Activated CD8-positive, alpha-beta memory T cell treated with anti-CD3 and anti-CD28 coated beads for 36 hours (primary cell): ENCODE data around the gene DTX3. TPM values are rescaled to one million over a fixed set of nuclear protein-coding genes. Genes with fewer than 3 reads are reported as not detected.
"Not testable (repeated sequence)": the region's sequence is repeated elsewhere in the genome, so short reads cannot be mapped to it uniquely, and the experiment has no call there.

Experiments
- CTCF ChIA-PET: fragments of 350-600 bp; sonication (Branson Sonifier 250); formaldehyde crosslinking; loops from one replicate; lab custom pipeline; 2021; ENCODE audit warnings: antibody characterized with exemption; lab: Charles Lee
- POLR2A ChIA-PET: fragments of 350-600 bp; sonication (Branson Sonifier 250); formaldehyde crosslinking; loops from one replicate; lab custom pipeline; 2021; ENCODE audit warnings: antibody characterized with exemption; lab: Charles Lee
- total RNA-seq, 2 experiments: library from RNA; stranded (reverse); gene quantifications; one replicate each; pipeline ENCODE4 v1.2.3, GENCODE V29; 2021

DTX3 gene
- total RNA-seq, 2 experiments from 2014 or later = 13.3 to 14.5 TPM

DNA sequence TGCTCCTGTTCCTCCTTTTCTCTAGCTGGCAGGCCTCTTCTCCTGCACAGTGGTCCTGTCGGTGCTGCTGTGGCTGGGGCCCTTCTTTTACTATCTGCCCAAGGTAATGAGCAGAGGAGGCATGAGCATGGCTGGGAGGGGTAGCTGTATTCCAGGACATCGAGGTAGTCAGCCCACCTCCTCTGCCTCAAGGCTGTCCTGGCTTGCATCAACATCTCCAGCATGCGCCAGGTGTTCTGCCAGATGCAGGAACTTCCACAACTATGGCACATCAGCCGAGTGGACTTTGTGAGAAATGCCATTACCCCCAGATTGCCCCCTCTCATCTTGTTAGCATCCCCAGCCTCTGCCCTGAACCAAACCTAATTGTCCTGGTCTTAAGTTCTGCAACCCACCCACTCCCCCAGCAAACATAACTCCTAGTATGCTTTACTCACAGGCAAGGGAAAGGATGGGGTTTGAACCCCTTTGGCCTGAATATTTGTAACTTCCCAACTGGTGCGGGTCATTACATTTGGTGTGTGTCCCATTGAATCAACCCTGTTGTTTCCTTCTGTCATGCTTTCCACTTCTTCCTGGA is 19.3 kb downstream of the DTX3 start:
- POLR2A ChIA-PET = no interaction called here
- CTCF ChIA-PET = interaction anchor here (1.6 to 5.9 kb wide), 2 partner anchors 8 to 42 kb away, joined by 4 to 67 read pairs; no protein-coding TSS in a partner anchor

DNA sequence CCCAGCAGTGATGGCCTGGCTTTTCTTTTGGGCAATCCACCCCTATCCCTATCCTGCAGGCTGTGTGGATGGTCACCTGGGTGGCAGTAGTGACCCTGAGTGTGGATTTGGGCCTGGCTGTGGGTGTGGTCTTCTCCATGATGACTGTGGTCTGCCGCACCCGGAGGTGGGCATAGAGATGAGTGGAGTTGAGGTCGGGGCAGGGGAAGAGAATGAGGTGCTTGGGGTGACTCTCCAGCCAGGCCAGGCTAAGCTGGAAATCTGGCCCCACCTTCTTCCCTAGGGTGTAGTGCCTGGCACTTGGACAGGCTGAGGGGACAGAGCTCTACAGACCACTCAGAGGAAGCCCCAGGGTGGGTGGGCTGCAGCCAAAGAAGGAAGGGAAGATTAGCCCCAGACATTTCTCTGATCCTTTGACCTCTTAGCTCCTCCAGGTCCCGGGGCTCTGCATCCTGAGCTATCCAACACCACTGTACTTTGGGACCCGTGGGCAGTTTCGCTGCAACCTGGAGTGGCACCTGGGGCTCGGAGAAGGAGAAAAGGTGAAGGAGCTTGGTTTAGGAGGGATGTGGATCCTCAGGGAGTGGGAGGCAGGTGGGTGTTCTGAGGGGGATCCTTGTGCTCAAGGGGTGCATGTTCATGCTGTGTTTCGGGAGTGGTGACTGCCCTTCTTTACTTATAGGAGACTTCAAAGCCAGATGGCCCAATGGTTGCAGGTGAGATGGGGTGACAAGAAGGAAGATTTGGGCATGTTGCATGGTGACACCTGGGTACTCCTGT is 20.0 kb downstream of the DTX3 start:
- ChIA-PET CTCF (interaction anchor here (1.0 to 5.9 kb wide), 4 partner anchors 9 to 43 kb away, joined by 3 to 67 read pairs (median 5); partner anchors contain the start of gene B4GALNT1), POLR2A (no interaction called here)

DNA sequence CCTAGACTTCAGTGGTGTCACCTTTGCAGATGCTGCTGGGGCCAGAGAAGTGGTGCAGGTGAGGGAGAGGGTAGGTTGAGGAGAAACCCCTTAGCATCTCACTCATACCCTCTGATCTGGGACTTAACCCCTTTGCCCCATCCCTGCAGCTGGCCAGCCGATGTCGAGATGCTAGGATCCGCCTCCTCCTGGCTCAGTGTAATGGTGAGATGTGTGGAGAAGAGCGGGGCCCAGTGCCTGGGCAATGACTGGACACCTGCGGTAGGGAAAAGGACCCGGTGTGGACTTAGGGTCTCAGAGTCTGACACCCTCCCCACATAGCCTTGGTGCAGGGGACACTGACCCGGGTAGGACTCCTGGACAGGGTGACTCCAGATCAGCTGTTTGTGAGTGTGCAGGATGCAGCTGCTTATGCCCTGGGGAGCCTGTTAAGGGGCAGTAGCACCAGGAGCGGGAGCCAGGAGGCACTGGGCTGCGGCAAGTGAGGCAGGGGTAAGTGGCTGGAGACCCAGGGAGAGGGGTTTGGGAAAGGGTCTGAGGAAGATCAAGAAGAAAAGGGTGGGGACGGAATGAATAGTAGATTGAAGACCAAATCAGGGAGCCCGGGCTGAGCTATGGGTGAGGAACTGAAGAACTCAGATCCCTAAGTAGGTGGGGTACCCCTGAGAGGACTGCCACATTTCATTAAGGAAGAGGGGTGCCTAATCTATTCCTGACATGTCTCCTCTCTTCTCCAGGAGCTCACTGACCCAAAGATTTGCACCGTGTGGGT is 20.8 kb downstream of the DTX3 start:
- ChIA-PET CTCF (interaction anchor here (1.0 to 2.0 kb wide), 3 partner anchors 8 to 42 kb away, joined by 3 to 6 read pairs (median 4); partner anchors contain the start of gene B4GALNT1), POLR2A (no interaction called here)

DNA sequence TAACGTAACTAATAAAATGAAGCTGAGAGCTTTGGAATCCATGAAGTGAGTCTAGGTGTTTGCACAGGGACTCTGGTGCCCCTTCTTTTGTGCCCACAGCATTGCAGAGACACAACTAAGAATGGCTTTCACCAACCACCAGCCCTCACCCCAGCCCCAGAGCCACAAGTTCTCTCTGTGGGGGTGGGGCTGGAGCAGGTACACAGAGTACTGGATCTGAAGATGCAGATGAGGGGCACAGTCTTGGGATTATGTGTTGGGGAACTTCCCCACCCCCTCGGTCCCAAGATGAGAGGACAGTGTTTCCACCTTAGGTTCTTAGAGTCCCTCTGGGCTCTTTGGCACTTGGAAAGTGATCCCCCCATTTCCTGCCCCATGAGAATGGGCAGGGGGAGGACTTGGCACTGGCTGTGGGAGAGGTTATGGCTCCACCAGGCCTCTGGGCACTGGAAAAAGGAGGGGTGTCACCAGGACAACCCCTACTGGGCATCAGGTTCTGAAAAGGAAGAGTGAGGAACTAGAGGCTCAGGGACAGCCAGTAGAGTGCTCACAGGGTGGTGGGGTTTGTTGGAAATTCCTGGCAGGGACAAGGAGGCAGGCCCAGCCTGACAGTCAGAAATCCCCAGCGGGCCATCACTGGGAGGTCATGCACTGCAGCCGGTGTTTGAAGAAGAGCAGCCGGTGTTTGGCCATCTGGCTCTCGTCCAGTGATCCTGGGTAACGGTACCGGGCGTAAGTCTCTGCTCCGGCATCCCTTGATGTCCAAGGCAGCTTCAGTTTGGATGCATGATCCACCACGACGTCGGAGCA is 21.7 kb downstream of the DTX3 start:
- CTCF ChIA-PET = interaction anchor here (2.0 to 2.2 kb wide), 2 partner anchors 36 to 43 kb away, joined by 6 to 12 read pairs; partner anchors contain the start of gene PIP4K2C
- POLR2A ChIA-PET = no interaction called here

GRCh38 chr12:57626921-57627445 is 22.4 kb downstream of the DTX3 start:
- ChIA-PET CTCF (interaction anchor here (0.8 to 2.2 kb wide), 6 partner anchors 36 to 114 kb away, joined by 3 to 12 read pairs (median 5); partner anchors contain the start of genes OS9 and PIP4K2C), POLR2A (no interaction called here)

DNA sequence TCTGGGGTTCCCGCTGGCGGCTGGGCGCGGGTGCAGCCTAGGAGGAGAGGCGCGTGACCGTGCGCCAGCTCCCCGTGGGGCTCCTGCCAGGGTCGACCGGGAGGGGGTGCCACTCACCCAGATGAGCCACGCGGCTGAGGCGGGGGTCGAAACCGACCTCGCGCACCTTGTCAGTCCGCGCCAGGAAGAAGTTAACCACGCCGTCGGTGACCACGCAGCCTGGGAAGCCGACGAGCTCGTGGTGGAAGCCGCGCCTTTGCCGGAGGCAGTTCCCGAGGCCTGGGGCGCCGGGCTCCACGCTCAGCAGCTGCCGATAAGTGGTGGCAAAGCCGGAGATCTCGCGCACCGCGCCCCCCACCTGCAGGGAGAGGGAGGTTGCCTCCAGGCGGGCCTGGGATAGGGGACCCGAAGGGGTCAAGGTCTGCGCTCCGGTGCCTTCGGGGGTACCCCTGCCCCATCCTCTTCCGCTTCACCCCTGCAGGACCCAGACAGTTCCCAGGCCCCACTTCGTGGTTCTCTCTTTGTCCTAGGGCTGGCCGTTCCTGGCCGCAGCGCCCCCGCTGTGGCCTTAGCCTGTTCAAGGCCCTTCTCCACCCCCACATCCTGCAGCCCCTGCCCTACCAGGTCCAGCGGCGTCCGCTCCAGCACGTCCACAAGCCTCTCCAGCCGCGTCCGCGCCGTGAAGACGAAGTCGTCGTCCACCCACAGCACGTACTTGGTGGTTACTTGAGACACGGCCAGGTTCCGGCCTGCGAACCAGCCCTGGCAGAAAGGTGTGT is 23.1 kb downstream of the DTX3 start:
- ChIA-PET CTCF (interaction anchor here (0.8 to 2.2 kb wide), 6 partner anchors 37 to 114 kb away, joined by 3 to 12 read pairs (median 5); partner anchors contain the start of genes OS9 and PIP4K2C), POLR2A (no interaction called here)

- POLR2A ChIA-PET = no interaction called here
- CTCF ChIA-PET = interaction anchor here (1.6 to 2.2 kb wide), 4 partner anchors 7 to 65 kb away, joined by 4 to 12 read pairs (median 6); partner anchors contain the start of genes OS9 and PIP4K2C
Measured at GRCh38 chr12:57628280-57629191, 23.9 kb downstream of the DTX3 start.

- POLR2A ChIA-PET = interaction anchor here (0.8 kb wide), 1 partner anchor 48 kb away, joined by 3 read pairs; no protein-coding TSS in a partner anchor
Measured at GRCh38 chr12:57629897-57630471, 25.4 kb downstream of the DTX3 start.

DNA sequence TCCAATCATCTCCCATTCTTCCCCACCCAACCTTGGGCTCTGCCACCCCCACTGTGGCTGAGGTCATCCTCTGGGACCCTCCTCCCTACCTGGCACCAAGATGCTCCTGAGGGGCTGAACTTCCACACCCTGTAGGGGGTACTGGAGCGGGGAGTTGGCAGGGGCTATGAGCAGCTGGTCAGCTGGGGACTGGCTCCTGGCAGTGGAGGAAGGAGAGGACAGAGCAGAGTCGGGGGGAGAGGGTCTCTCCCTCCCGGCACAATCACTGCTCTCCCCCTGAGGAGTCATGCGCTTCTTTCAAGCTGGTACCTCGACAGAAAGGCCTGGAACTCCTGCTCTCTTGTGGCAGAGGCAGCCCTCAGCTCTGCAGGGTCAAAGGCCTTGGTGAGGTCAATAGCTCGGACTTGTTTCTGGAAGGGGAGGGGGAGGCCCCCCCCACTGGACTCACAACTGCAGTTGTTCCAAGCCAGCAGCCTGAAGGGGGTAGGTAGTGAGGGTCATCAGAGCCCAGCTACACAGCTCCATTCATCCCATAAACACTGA is 26.3 kb downstream of the DTX3 start:
- POLR2A ChIA-PET = interaction anchor here (0.5 to 0.8 kb wide), 2 partner anchors 47 to 141 kb away, joined by 3 read pairs; partner anchors contain the start of gene METTL1
- CTCF ChIA-PET = interaction anchor here (0.8 to 3.5 kb wide), 6 partner anchors 9 to 63 kb away, joined by 3 to 25 read pairs (median 3); partner anchors contain the start of gene OS9

More at GRCh38 chr12:57629897-57630471, 25.4 kb downstream of the DTX3 start:
- CTCF ChIA-PET = interaction anchor here (0.8 to 3.5 kb wide), 4 partner anchors 9 to 46 kb away, joined by 3 to 25 read pairs (median 4); no protein-coding TSS in a partner anchor

GRCh38 chr12:57631566-57632072 is 27.0 kb downstream of the DTX3 start:
- POLR2A ChIA-PET = no interaction called here
- CTCF ChIA-PET = interaction anchor here (0.8 to 3.5 kb wide), 5 partner anchors 9 to 62 kb away, joined by 3 to 25 read pairs (median 3); partner anchors contain the start of gene OS9

DNA sequence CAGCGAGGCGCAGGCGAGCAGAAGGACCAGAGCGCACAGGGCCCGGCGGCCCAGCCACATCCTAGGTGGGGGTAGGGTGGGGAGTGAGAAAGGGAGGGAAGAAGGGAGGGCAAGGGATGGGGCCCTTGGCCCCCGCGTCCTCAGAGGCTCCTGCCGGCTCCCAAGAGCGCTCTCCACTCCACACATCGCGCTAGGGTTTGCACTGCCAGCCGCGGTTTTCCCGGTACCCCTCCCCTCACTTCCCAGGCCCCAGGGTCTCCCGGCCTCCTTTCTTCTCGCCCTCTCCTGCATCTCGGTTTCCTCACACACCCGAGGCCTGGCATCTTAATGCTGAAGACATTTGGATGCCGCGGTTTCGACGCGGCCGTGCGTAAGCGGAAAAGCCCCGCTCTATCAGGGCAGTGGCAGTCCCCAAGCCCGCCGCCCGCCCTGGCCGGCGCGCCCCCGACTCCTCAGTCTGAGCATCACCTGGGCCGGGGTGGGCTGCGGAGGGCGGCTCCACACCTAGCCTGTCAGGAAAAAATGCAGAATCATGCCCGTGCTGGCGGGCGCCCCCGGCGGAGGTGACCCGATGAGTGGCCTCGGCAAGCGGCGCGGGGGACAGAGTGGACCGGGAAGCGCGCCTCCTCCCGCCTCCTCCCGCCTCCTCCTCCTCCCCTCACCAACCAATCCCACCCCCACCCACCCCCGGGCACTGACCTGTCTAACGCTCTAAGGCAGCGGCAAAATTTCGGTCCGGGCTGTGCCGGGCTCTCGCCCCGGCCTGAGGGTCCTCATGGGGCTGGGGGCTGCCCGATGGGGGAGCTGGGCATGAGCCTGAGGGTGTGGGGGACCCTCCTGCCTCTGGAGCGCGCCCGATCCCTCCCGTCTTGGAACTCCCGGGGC is 27.7 kb downstream of the DTX3 start:
- CTCF ChIA-PET = interaction anchor here (0.5 to 3.5 kb wide), 14 partner anchors 8 to 1093 kb away, joined by 3 to 25 read pairs (median 3); partner anchors contain the start of genes OS9 and PIP4K2C
- POLR2A ChIA-PET = no interaction called here

GRCh38 chr12:57632958-57633840 is 28.6 kb downstream of the DTX3 start, which contains the start of gene B4GALNT1:
B4GALNT1 (minus strand) TSS chr12:57633201; CDS start chr12:57632132, 1,069 bp downstream.
- ChIA-PET POLR2A (no interaction called here), CTCF (interaction anchor here (0.5 to 5.7 kb wide), 14 partner anchors 8 to 1094 kb away, joined by 3 to 25 read pairs (median 3); partner anchors contain the start of gene PIP4K2C)

GRCh38 chr12:57636731-57637130 is 32.1 kb downstream of the DTX3 start:
- CTCF ChIA-PET = interaction anchor here (1.2 to 5.7 kb wide), 2 partner anchors 15 to 53 kb away, joined by 3 to 23 read pairs; no protein-coding TSS in a partner anchor
- POLR2A ChIA-PET = not testable (repeated sequence)
